Breast epithelium (tissue), 4 donors: ENCODE results near the gene PHF21A. TPM values are rescaled to one million over a fixed set of nuclear protein-coding genes. Genes with fewer than 3 reads are reported as not detected.

ENCODE experiments used
- DNase-seq, 2 donors: peaks; one replicate each; pipeline ENCODE4 v3.0.0-alpha.2; 2019; ENCODE audit warnings: low spot score in 2 of 2
- H3K27ac ChIP-seq, 2 donors: fragments of 200-600 bp; sonication (generic) in 1 of 2; one replicate each; pipeline ENCODE4 v1.5.1; 2016 to 2019; ENCODE audit warnings: mild to moderate bottlenecking in 1 of 2
- H3K27me3 ChIP-seq, 2 donors: fragments of 200-600 bp; sonication (generic) in 1 of 2; one replicate each; pipeline versions ENCODE4 v1.5.1 to v1.6.0; 2017 to 2019; ENCODE audit warnings: control low read depth in 1 of 2, mild to moderate bottlenecking in 1 of 2
- H3K36me3 ChIP-seq: fragments of 200-600 bp; one replicate; pipeline ENCODE4 v1.5.1; 2019
- H3K4me1 ChIP-seq, 2 donors: fragments of 200-600 bp; sonication (generic); one replicate each; pipeline ENCODE4 v1.5.1; 2016 to 2019; ENCODE audit warnings: control low read depth in 1 of 2
- H3K4me3 ChIP-seq, 3 donors: fragments of 200-600 bp; sonication (generic); 1 replicate in 2 of 3; 2 replicates in 1 of 3; pipeline ENCODE4 v1.5.1; 2016 to 2019; ENCODE audit warnings: mild to moderate bottlenecking in 3 of 3, moderate library complexity in 2 of 3
- H3K9me3 ChIP-seq, 2 donors: fragments of 200-600 bp; sonication (generic) in 1 of 2; one replicate each; pipeline ENCODE4 v1.5.1; 2016 to 2019; ENCODE audit warnings: control low read depth in 1 of 2
- POLR2A ChIP-seq: fragments of 450-650 bp; IDR thresholded peaks from one replicate; pipeline ENCODE4 v1.6.1; 2016; ENCODE audit warnings: antibody characterized with exemption, mild to moderate bottlenecking, moderate library complexity
- POLR2AphosphoS5 ChIP-seq, 3 donors: sonication (generic); formaldehyde crosslinking; IDR thresholded peaks; one replicate each; pipeline ENCODE4 v1.6.1; 2017; ENCODE audit warnings: antibody characterized with exemption in 3 of 3
- intact Hi-C: fragments of 100-400 bp; cut with DNase I; formaldehyde crosslinking; loops from one replicate; pipeline ENCODE4 v1.15.1; 2023; ENCODE audit warnings: low total_unique reads
- total RNA-seq, 3 donors: library from RNA; depleted of rRNA; stranded (reverse); fragments of >200 nt; gene quantifications; one replicate each; pipeline ENCODE4 v1.1.0, GENCODE V29; 2016
- TF ChIP-seq, protein P1 (sequence below), 3 donors: fragments of 450-650 bp; IDR thresholded peaks; one replicate each; pipeline ENCODE4 v1.5.1; 2016 to 2017; ENCODE audit warnings: antibody characterized with exemption in 3 of 3, mild to moderate bottlenecking in 3 of 3, moderate library complexity in 3 of 3

Gene PHF21A
- total RNA-seq, 3 donors from 2014 or later = 23.4 to 70.8 (median 42.7) TPM

DNA sequence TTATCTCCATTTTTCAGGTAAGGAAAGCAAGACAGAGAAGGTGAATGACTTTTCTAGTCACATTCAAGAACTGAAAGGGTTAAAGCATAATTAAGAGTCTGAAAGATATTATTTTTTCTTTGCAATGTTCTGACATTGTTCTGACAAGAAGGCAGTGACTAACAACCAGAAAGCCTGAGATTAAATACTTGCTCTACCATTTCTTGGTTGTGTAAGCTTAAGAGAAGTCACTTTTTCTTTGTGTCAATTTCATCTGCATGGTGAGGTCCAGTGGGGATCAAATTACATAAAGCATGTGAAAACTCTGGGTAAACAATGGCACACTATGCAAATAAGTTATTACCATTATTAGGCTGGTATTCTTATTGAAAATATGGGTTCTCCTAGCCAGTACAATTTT is 73.7 kb downstream of the PHF21A start:
- intact Hi-C loops = no loop called here
- no peak for DNase-seq
- H3K36me3 ChIP-seq = no peaks in the 10 kb centered on the region
- H3K27me3 ChIP-seq = no peaks in the 10 kb centered on the region
- H3K4me3 ChIP-seq = no peak overlapping the region
- TF ChIP-seq, protein P1, sequence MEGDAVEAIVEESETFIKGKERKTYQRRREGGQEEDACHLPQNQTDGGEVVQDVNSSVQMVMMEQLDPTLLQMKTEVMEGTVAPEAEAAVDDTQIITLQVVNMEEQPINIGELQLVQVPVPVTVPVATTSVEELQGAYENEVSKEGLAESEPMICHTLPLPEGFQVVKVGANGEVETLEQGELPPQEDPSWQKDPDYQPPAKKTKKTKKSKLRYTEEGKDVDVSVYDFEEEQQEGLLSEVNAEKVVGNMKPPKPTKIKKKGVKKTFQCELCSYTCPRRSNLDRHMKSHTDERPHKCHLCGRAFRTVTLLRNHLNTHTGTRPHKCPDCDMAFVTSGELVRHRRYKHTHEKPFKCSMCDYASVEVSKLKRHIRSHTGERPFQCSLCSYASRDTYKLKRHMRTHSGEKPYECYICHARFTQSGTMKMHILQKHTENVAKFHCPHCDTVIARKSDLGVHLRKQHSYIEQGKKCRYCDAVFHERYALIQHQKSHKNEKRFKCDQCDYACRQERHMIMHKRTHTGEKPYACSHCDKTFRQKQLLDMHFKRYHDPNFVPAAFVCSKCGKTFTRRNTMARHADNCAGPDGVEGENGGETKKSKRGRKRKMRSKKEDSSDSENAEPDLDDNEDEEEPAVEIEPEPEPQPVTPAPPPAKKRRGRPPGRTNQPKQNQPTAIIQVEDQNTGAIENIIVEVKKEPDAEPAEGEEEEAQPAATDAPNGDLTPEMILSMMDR (IDR thresholded peaks at IDR 0.05) = no peak
- no peak for TF ChIP-seq POLR2A
- TF ChIP-seq POLR2AphosphoS5 (IDR thresholded peaks at IDR 0.05) = no peak
- H3K4me1 ChIP-seq = no peaks in the 10 kb centered on the region
- no peak overlapping the region for H3K27ac ChIP-seq
- no peaks in the 10 kb centered on the region for H3K9me3 ChIP-seq

DNA sequence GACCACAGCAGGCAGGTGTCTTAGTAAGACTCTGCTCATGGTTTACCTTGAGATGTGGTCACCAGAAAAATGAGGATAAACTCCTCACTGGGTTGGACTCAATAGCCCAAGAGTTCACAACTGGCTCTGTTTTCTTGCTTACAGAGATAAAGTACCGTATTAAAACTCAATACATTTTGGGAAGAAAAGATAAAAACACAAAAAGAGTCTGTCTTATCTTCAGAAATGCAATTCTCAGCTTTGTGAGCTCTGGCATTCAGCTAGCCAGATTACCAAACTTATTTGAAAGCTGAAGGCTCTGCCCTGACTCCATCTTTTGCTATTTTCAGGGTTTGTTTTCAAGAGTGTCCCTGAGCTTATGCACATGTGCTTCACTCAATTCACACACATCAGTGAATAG is 75.4 kb downstream of the PHF21A start:
- H3K9me3 ChIP-seq = no peaks in the 10 kb centered on the region
- intact Hi-C loops = no loop called here

DNA sequence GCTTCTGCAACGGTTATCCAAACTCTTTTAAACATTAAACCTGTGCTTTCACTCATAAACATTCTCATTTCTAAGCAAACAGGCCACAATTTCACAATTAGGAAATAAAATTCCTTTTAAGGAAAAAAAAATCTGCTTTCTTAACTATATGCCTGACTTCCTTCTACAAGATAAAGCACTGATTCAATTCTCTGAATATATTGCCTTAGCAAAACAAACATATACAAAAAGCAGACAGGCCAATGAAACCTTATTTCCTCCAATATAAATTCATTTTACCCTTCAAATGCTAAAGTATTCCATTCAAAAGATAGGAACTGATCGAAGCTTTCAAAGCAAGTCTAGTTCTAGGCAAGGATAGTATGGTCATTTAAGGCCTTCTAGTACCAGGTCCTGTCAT is 76.7 kb downstream of the PHF21A start:
- DNase-seq = no peak
- Histone ChIP-seq H3K4me1 (no peaks in the 10 kb centered on the region), H3K27me3 (no peaks in the 10 kb centered on the region), H3K9me3 (no peaks in the 10 kb centered on the region), H3K27ac (no peak overlapping the region), H3K4me3 (no peak overlapping the region), H3K36me3 (no peaks in the 10 kb centered on the region)
- TF ChIP-seq POLR2AphosphoS5 (IDR thresholded peaks at IDR 0.05) = no peak
- TF ChIP-seq, protein P1 (IDR thresholded peaks at IDR 0.05) = no peak
- no peak for TF ChIP-seq POLR2A
- intact Hi-C loops = no loop called here

More for the DNA sequence above, 75.4 kb downstream of the PHF21A start:
- no peaks in the 10 kb centered on the region for H3K36me3 ChIP-seq
- no peak overlapping the region for H3K27ac ChIP-seq
- H3K4me1 ChIP-seq = no peaks in the 10 kb centered on the region
- no peaks in the 10 kb centered on the region for H3K27me3 ChIP-seq
- no peak overlapping the region for H3K4me3 ChIP-seq
- no peak for TF ChIP-seq POLR2A
- TF ChIP-seq POLR2AphosphoS5 (IDR thresholded peaks at IDR 0.05) = no peak
- TF ChIP-seq, protein P1 (IDR thresholded peaks at IDR 0.05) = no peak
- no peak for DNase-seq

DNA sequence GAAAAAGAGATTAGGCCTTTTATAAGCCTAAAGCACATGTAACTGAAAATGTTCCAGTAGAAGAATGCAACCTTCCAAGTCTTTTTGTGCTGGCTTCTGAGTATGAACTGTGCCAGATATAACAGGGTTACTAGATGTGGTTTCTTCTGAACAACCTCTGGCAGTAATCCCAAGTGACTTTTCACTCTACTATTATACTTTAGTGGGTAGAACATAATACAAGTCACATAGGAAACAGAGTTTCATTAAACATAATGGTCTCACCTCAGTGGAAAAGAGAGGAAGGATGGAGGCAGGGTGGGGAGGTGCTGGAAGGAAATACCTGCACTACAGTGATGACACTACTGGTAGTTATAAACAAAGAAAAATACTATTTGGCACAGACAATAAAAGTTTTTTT is 81.3 kb downstream of the PHF21A start:
- no peaks in the 10 kb centered on the region for H3K4me1 ChIP-seq
- H3K27me3 ChIP-seq = no peaks in the 10 kb centered on the region
- no peaks in the 10 kb centered on the region for H3K9me3 ChIP-seq
- H3K4me3 ChIP-seq = no peak overlapping the region
- no peak overlapping the region for H3K27ac ChIP-seq
- no peak for TF ChIP-seq POLR2AphosphoS5 (IDR thresholded peaks at IDR 0.05)
- TF ChIP-seq, protein P1 (IDR thresholded peaks at IDR 0.05) = no peak
- TF ChIP-seq POLR2A = no peak
- DNase-seq = no peak
- intact Hi-C loops = no loop called here
- no peaks in the 10 kb centered on the region for H3K36me3 ChIP-seq

DNA sequence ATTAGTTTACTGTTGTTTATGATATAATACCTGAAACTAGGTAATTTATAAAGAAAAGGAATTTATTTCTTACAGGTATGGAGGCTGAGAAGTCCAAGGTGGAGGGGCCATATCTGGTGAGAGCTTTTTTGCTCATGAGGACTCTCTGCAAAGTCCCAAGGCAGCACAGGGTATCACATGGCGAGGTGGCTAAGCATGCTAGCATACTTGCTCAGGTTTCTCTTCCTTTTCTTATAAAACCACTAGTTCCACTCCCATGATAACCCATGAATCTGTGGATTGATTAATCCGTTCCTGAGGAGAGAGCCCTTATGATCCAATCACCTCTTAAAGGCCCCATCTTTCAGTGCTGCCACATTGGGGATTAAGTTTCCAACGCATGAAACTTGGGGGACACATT is 82.7 kb downstream of the PHF21A start:
- TF ChIP-seq POLR2AphosphoS5 (IDR thresholded peaks at IDR 0.05) (no peak), POLR2A (no peak)
- TF ChIP-seq, protein P1 (IDR thresholded peaks at IDR 0.05) = no peak
- no peak for DNase-seq
- intact Hi-C loops = no loop called here

More for the DNA sequence above, 82.7 kb downstream of the PHF21A start:
- Histone ChIP-seq H3K27me3 (no peaks in the 10 kb centered on the region), H3K9me3 (no peaks in the 10 kb centered on the region), H3K36me3 (no peaks in the 10 kb centered on the region), H3K4me1 (no peaks in the 10 kb centered on the region), H3K27ac (no peak overlapping the region), H3K4me3 (no peak overlapping the region)
